NCI-H510A treated with DMSO at 0.1 percent for 48 hours (cell line): ENCODE results near the gene TPMT.
A peak's percentile ranks its signal among the peaks of the same experiment; 100 is the strongest.
"Not testable (repeated sequence)": the region's sequence is repeated elsewhere in the genome, so short reads cannot be mapped to it uniquely, and the experiment has no call there.

Experiments used
- DNase-seq: peaks from one replicate; lab custom pipeline; 2025; lab: John Stamatoyannopoulos, UW

TPMT gene

GRCh38 chr6:18154507-18155149, at the start of gene TPMT:
Gene TPMT, minus strand, starts transcription at chr6:18155077. Its CDS starts 5,950 bp downstream, at chr6:18149127.
- DNase-seq, result peak; percentile 90

- DNase-seq, result no peak
These were observed 48.9 kb upstream of the TPMT start for GRCh38 chr6:18203786-18204185.

GRCh38 chr6:18192026-18192425, 37.1 kb upstream of the TPMT start:
- no peak for DNase-seq

GRCh38 chr6:18189196-18189595, 34.3 kb upstream of the TPMT start:
- DNase-seq, result no peak

GRCh38 chr6:18187701-18188100, 32.8 kb upstream of the TPMT start:
- no peak for DNase-seq

- DNase-seq, result no peak
These were observed 31.8 kb upstream of the TPMT start for GRCh38 chr6:18186540-18187250.

- DNase-seq, result no peak
These were observed 31.2 kb upstream of the TPMT start for GRCh38 chr6:18186033-18186432.

GRCh38 chr6:18185624-18186023, 30.7 kb upstream of the TPMT start:
- DNase-seq, result no peak

GRCh38 chr6:18183766-18184165, 28.9 kb upstream of the TPMT start:
- DNase-seq, result no peak

- DNase-seq, result no peak
These were observed 27.7 kb upstream of the TPMT start for GRCh38 chr6:18182568-18182967.

GRCh38 chr6:18179770-18180356, 25.0 kb upstream of the TPMT start:
- DNase-seq, result no peak

- DNase-seq, result no peak
These were observed 24.2 kb upstream of the TPMT start for GRCh38 chr6:18178960-18179615.

GRCh38 chr6:18177286-18177965, 22.5 kb upstream of the TPMT start:
- no peak for DNase-seq

GRCh38 chr6:18176198-18176597, 21.3 kb upstream of the TPMT start:
- not testable (repeated sequence) for DNase-seq

- no peak for DNase-seq
These were observed 17.0 kb upstream of the TPMT start for GRCh38 chr6:18171871-18172270.

GRCh38 chr6:18168264-18168663, 13.4 kb upstream of the TPMT start:
- no peak for DNase-seq

GRCh38 chr6:18166312-18167036, 11.6 kb upstream of the TPMT start:
- DNase-seq, result no peak

GRCh38 chr6:18165751-18166150, 10.9 kb upstream of the TPMT start:
- no peak for DNase-seq

GRCh38 chr6:18162401-18162800, 7.5 kb upstream of the TPMT start:
- DNase-seq, result no peak

GRCh38 chr6:18161431-18161830, 6.6 kb upstream of the TPMT start:
- no peak for DNase-seq

- no peak for DNase-seq
These were observed 6.0 kb upstream of the TPMT start for GRCh38 chr6:18160911-18161310.
